Trophoblast cell (in vitro differentiated cells and primary cell): ENCODE measurements around the gene UQCR10.

Experiments
- DNase-seq, 2 donors: peaks; one replicate each; pipeline ENCODE4 v3.0.0-alpha.2; 2016
- H2AFZ ChIP-seq: 2 replicates; pipeline ENCODE4 v1.6.1; 2013; ENCODE audit warnings: low read length, moderate library complexity, mild to moderate bottlenecking; ENCODE audit not compliant: insufficient read depth, poor library complexity
- H2AK5ac ChIP-seq: 2 replicates; pipeline ENCODE4 v1.6.1; 2013; ENCODE audit warnings: mild to moderate bottlenecking, low read length
- H2BK120ac ChIP-seq: 2 replicates; pipeline ENCODE4 v1.6.1; 2013; ENCODE audit warnings: low read length, mild to moderate bottlenecking, moderate library complexity; ENCODE audit not compliant: insufficient read depth, poor library complexity
- H2BK12ac ChIP-seq: 2 replicates; pipeline ENCODE4 v1.6.1; 2013; ENCODE audit warnings: mild to moderate bottlenecking, low read length, moderate library complexity
- H2BK5ac ChIP-seq: 2 replicates; pipeline ENCODE4 v1.6.1; 2013; ENCODE audit warnings: low read length, low read depth, moderate library complexity, mild to moderate bottlenecking; ENCODE audit not compliant: poor library complexity
- H3K14ac ChIP-seq: 2 replicates; pipeline ENCODE4 v1.6.1; 2013; ENCODE audit warnings: mild to moderate bottlenecking, low read length
- H3K18ac ChIP-seq: 2 replicates; pipeline ENCODE4 v1.6.1; 2013; ENCODE audit warnings: mild to moderate bottlenecking, low read length
- H3K23ac ChIP-seq: 2 replicates; pipeline ENCODE4 v1.6.1; 2013; ENCODE audit warnings: low read length
- H3K27ac ChIP-seq: 2 replicates; pipeline ENCODE4 v1.5.1; 2013; ENCODE audit warnings: low read depth, mild to moderate bottlenecking, inconsistent platforms, low read length, moderate library complexity
- H3K27me3 ChIP-seq: 2 replicates; pipeline ENCODE4 v1.6.1; 2013; ENCODE audit warnings: inconsistent platforms, mild to moderate bottlenecking, low read length, moderate library complexity; ENCODE audit not compliant: insufficient read depth
- H3K36me3 ChIP-seq, 2 experiments: 1 replicate in 1 of 2; 2 replicates in 1 of 2; pipeline ENCODE4 v1.6.1; 2013; ENCODE audit warnings: low read length in 2 of 2, mild to moderate bottlenecking in 2 of 2, moderate library complexity in 1 of 2; ENCODE audit not compliant: insufficient read depth in 2 of 2, control insufficient read depth in 1 of 2
- H3K4ac ChIP-seq: 2 replicates; pipeline ENCODE4 v1.6.1; 2013; ENCODE audit warnings: low read depth, mild to moderate bottlenecking, low read length, moderate library complexity
- H3K4me1 ChIP-seq, 2 experiments: 1 replicate in 1 of 2; 2 replicates in 1 of 2; pipeline ENCODE4 v1.6.1; 2013; ENCODE audit warnings: low read length in 2 of 2, mild to moderate bottlenecking in 2 of 2, moderate library complexity in 1 of 2; ENCODE audit not compliant: insufficient read depth in 2 of 2, control insufficient read depth in 1 of 2
- H3K4me2 ChIP-seq: 2 replicates; pipeline ENCODE4 v1.6.1; 2013; ENCODE audit warnings: inconsistent platforms, mild to moderate bottlenecking, low read length, moderate library complexity
- H3K4me3 ChIP-seq: 2 replicates; pipeline ENCODE4 v1.5.1; 2013; ENCODE audit warnings: mild to moderate bottlenecking, low read depth, low read length, inconsistent platforms
- H3K79me1 ChIP-seq: one replicate; pipeline ENCODE4 v1.6.1; 2013; ENCODE audit warnings: low read length
- H3K79me2 ChIP-seq: 2 replicates; pipeline ENCODE4 v1.6.1; 2013; ENCODE audit warnings: low read length, mild to moderate bottlenecking; ENCODE audit not compliant: control insufficient read depth, insufficient read depth, poor library complexity
- H3K9ac ChIP-seq: 2 replicates; pipeline ENCODE4 v1.6.1; 2013; ENCODE audit warnings: mild to moderate bottlenecking, low read length
- H3K9me3 ChIP-seq: 2 replicates; pipeline ENCODE4 v1.6.1; 2013; ENCODE audit warnings: low read depth, mild to moderate bottlenecking, control low read depth, inconsistent platforms, low read length; ENCODE audit not compliant: insufficient read depth
- H4K12ac ChIP-seq: 2 replicates; pipeline ENCODE4 v1.6.1; 2013; ENCODE audit warnings: low read depth, mild to moderate bottlenecking, low read length, moderate library complexity
- H4K8ac ChIP-seq: 2 replicates; pipeline ENCODE4 v1.6.1; 2013; ENCODE audit warnings: low read depth, mild to moderate bottlenecking, low read length, moderate library complexity
- H4K91ac ChIP-seq: one replicate; pipeline ENCODE4 v1.6.1; 2013; ENCODE audit warnings: low read depth, mild to moderate bottlenecking, low read length, moderate library complexity
- WGBS: extraction: QIAGEN DNeasy Blood & Tissue Kit; methylation state at CpG from one replicate; pipeline ENCODE4 v1.1.7; 2013; ENCODE audit warnings: missing lambda C conversion rate; ENCODE audit not compliant: insufficient read length, insufficient coverage; ENCODE audit errors: extremely low coverage; 5-methylcytosine and 5-hydroxymethylcytosine counted together

Gene UQCR10

DNA sequence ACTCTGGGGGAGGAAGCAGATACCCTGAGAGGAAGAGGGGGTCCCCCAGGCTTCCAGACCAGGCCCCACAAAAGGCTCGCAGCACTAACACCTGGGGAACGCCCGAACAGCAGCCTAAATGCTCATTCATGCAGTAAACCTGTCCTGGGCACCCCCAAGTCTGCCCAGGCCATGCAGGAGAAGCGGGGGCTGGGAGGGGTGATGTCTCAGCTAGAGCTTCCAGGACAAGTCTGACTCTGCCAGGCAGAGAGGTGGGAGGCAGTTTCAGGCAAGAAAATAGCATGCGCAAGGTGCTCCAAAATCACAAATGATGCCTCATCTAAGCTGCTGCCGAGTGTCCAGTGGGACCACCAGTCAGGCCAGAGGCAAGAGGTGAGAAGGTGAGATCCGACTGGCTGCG is 32.8 kb upstream of the UQCR10 start:
- no peak overlapping the region for H3K4me2 ChIP-seq
- peaks cover 0 to 3% of the 10 kb centered on the region in 2 experiments for H3K36me3 ChIP-seq
- no peak for DNase-seq
- H3K27me3 ChIP-seq = no peaks in the 10 kb centered on the region
- no peak overlapping the region for H4K91ac ChIP-seq
- no peak overlapping the region for H3K18ac ChIP-seq
- no peak overlapping the region for H3K27ac ChIP-seq
- H3K9ac ChIP-seq = no peak overlapping the region
- H3K9me3 ChIP-seq = peaks cover 1% of the 10 kb centered on the region
- no peaks in the 10 kb centered on the region for H3K79me1 ChIP-seq
- no peak overlapping the region for H2BK12ac ChIP-seq
- H3K79me2 ChIP-seq = no peaks in the 10 kb centered on the region
- H3K14ac ChIP-seq = no peak overlapping the region
- no CpG with 5 or more reads among the region's 8 CpGs for WGBS
- H3K4ac ChIP-seq = no peak overlapping the region
- H2AFZ ChIP-seq = no peak overlapping the region
- no peak overlapping the region for H3K23ac ChIP-seq
- H4K8ac ChIP-seq = no peak overlapping the region
- H2BK5ac ChIP-seq = no peak overlapping the region
- no peak overlapping the region for H3K4me3 ChIP-seq
- no peak overlapping the region for H2BK120ac ChIP-seq
- no peak overlapping the region for H2AK5ac ChIP-seq
- H3K4me1 ChIP-seq = no peaks in the 10 kb centered on the region
- H4K12ac ChIP-seq = no peak overlapping the region

- H3K4ac ChIP-seq = no peak overlapping the region
- H4K91ac ChIP-seq = no peak overlapping the region
- no CpG with 5 or more reads among the region's 9 CpGs for WGBS
Observed at GRCh38 chr22:29734838-29735237, 32.3 kb upstream of the UQCR10 start.

GRCh38 chr22:29735416-29735815 is 31.8 kb upstream of the UQCR10 start:
- no peak for DNase-seq
- Histone ChIP-seq H2BK120ac (no peak overlapping the region), H3K4ac (no peak overlapping the region), H3K27ac (no peak overlapping the region), H4K91ac (no peak overlapping the region), H3K9me3 (peaks cover 4% of the 10 kb centered on the region), H4K8ac (no peak overlapping the region), H2AK5ac (no peak overlapping the region), H3K27me3 (no peaks in the 10 kb centered on the region), H3K18ac (no peak overlapping the region), H3K4me1 (no peaks in the 10 kb centered on the region), H2AFZ (no peak overlapping the region), H3K36me3 (peaks cover 0 to 5% of the 10 kb centered on the region in 2 experiments), H2BK12ac (no peak overlapping the region), H3K79me2 (no peaks in the 10 kb centered on the region), H4K12ac (no peak overlapping the region), H2BK5ac (no peak overlapping the region), H3K14ac (no peak overlapping the region), H3K4me2 (no peak overlapping the region), H3K23ac (no peak overlapping the region), H3K79me1 (no peaks in the 10 kb centered on the region), H3K4me3 (no peak overlapping the region), H3K9ac (no peak overlapping the region)
- no CpG with 5 or more reads among the region's 1 CpG for WGBS

More at GRCh38 chr22:29734838-29735237, 32.3 kb upstream of the UQCR10 start:
- DNase-seq = no peak
- Histone ChIP-seq H3K79me2 (no peaks in the 10 kb centered on the region), H3K4me2 (no peak overlapping the region), H3K4me1 (no peaks in the 10 kb centered on the region), H2AFZ (no peak overlapping the region), H3K18ac (no peak overlapping the region), H3K27ac (no peak overlapping the region), H3K36me3 (peaks cover 0 to 2% of the 10 kb centered on the region in 2 experiments), H2BK12ac (no peak overlapping the region), H3K27me3 (no peaks in the 10 kb centered on the region), H3K79me1 (no peaks in the 10 kb centered on the region), H2AK5ac (no peak overlapping the region), H4K8ac (no peak overlapping the region), H3K9me3 (peaks cover 4% of the 10 kb centered on the region), H2BK5ac (no peak overlapping the region), H3K4me3 (no peak overlapping the region), H3K23ac (no peak overlapping the region), H2BK120ac (no peak overlapping the region), H3K9ac (no peak overlapping the region), H3K14ac (no peak overlapping the region), H4K12ac (no peak overlapping the region)

GRCh38 chr22:29737251-29738117 is 29.7 kb upstream of the UQCR10 start:
- Histone ChIP-seq H3K4me1 (no peaks in the 10 kb centered on the region), H2BK120ac (no peak overlapping the region), H3K36me3 (peaks cover 0 to 5% of the 10 kb centered on the region in 2 experiments), H3K9ac (no peak overlapping the region), H2AK5ac (no peak overlapping the region), H3K79me1 (no peaks in the 10 kb centered on the region), H3K9me3 (peaks cover 4% of the 10 kb centered on the region), H2BK5ac (no peak overlapping the region), H3K18ac (no peak overlapping the region), H3K79me2 (no peaks in the 10 kb centered on the region), H3K4me3 (peak overlapping the region; percentile 29), H2AFZ (no peak overlapping the region), H3K23ac (no peak overlapping the region), H4K8ac (no peak overlapping the region), H3K4me2 (no peak overlapping the region), H3K4ac (no peak overlapping the region), H3K14ac (no peak overlapping the region), H3K27me3 (no peaks in the 10 kb centered on the region), H3K27ac (no peak overlapping the region), H2BK12ac (no peak overlapping the region), H4K12ac (no peak overlapping the region), H4K91ac (no peak overlapping the region)
- no CpG with 5 or more reads among the region's 22 CpGs for WGBS
- peak; percentile 9 to 26 for DNase-seq
